ENCODE data around the gene LYZ.

DNA sequence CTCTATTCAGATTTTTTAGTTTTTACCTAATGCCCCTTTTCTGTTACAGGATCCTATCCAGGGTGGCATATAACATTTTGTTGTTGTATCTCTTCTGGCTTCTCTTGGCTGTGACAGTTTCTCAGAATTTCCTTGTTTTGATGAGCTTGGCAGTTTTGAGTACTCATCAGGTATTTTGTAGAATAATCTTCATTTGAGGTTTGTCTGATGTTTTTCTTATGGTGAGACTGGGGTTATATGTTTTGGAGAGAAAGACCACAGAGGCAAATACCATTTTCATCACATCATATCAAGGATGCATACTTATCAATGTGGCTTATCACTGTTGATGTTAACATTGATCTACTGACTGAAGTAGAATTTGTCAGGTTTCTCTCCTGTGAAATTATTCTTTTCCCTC, 14.0 kb upstream of the LYZ start:
- TF ChIP-seq, protein P1, sequence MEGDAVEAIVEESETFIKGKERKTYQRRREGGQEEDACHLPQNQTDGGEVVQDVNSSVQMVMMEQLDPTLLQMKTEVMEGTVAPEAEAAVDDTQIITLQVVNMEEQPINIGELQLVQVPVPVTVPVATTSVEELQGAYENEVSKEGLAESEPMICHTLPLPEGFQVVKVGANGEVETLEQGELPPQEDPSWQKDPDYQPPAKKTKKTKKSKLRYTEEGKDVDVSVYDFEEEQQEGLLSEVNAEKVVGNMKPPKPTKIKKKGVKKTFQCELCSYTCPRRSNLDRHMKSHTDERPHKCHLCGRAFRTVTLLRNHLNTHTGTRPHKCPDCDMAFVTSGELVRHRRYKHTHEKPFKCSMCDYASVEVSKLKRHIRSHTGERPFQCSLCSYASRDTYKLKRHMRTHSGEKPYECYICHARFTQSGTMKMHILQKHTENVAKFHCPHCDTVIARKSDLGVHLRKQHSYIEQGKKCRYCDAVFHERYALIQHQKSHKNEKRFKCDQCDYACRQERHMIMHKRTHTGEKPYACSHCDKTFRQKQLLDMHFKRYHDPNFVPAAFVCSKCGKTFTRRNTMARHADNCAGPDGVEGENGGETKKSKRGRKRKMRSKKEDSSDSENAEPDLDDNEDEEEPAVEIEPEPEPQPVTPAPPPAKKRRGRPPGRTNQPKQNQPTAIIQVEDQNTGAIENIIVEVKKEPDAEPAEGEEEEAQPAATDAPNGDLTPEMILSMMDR (IDR thresholded peaks at IDR 0.05) = no peak
- no peak for TF ChIP-seq POLR2AphosphoS5 (IDR thresholded peaks at IDR 0.05)
- TF ChIP-seq POLR2A (IDR thresholded peaks at IDR 0.05) = no peak
- TF ChIP-seq EP300 (IDR thresholded peaks at IDR 0.05) = no peak

Measured in suprapubic skin (tissue), 4 donors.